Measurements from ENCODE around the gene OR1F1.

GRCh38 chr16:3242709-3243108, 54.7 kb downstream of the OR1F1 start:
- TF ChIP-seq, protein P1, sequence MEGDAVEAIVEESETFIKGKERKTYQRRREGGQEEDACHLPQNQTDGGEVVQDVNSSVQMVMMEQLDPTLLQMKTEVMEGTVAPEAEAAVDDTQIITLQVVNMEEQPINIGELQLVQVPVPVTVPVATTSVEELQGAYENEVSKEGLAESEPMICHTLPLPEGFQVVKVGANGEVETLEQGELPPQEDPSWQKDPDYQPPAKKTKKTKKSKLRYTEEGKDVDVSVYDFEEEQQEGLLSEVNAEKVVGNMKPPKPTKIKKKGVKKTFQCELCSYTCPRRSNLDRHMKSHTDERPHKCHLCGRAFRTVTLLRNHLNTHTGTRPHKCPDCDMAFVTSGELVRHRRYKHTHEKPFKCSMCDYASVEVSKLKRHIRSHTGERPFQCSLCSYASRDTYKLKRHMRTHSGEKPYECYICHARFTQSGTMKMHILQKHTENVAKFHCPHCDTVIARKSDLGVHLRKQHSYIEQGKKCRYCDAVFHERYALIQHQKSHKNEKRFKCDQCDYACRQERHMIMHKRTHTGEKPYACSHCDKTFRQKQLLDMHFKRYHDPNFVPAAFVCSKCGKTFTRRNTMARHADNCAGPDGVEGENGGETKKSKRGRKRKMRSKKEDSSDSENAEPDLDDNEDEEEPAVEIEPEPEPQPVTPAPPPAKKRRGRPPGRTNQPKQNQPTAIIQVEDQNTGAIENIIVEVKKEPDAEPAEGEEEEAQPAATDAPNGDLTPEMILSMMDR (IDR thresholded peaks at IDR 0.05): no peak
- TF ChIP-seq ZFX (IDR thresholded peaks at IDR 0.05; ENCODE audit: borderline replicate concordance): no peak
